A673 (cell line): ENCODE measurements around the gene POU3F1.

Source experiments
- CTCF ChIP-seq: fragments of 300-800, 200-600 bp; sonication (generic); conservative IDR thresholded peaks from 2 replicates; pipeline ENCODE4 v1.5.1; 2017; ENCODE audit warnings: low read depth, mild to moderate bottlenecking, antibody characterized with exemption, low read length, moderate library complexity, mixed read lengths
- EZH2 ChIP-seq: fragments of 200-600 bp; sonication (generic); IDR thresholded peaks from 2 replicates; pipeline ENCODE4 v1.6.1; 2017; ENCODE audit warnings: borderline replicate concordance, low read depth, mild to moderate bottlenecking, mixed read lengths, antibody characterized with exemption, low read length; ENCODE audit not compliant: poor library complexity, severe bottlenecking

GRCh38 chr1:38009088-38009840 is 37.3 kb downstream of the POU3F1 start:
- TF ChIP-seq CTCF (no peak), EZH2 (no peak)
